LHCN-M2 (cell line): ENCODE results near the gene NFATC3. TPM values are rescaled to one million over a fixed set of nuclear protein-coding genes. Genes with fewer than 3 reads are reported as not detected.

ENCODE experiments used
- DNase-seq: peaks from one replicate; pipeline ENCODE4 v3.0.0-alpha.2; 2012; ENCODE audit warnings: low read depth
- total RNA-seq: library from RNA; depleted of rRNA; stranded (reverse); fragments of >200 nt; gene quantifications from 2 replicates; pipeline ENCODE4 v1.2.3, GENCODE V29; 2014

The NFATC3 gene
- total RNA-seq, 1 experiment from 2014 or later, result 26.5 TPM

- no peak for DNase-seq
Measured at GRCh38 chr16:68183046-68183445, 97.9 kb downstream of the NFATC3 start.

- no peak for DNase-seq
Measured at GRCh38 chr16:68186877-68187276, 101.7 kb downstream of the NFATC3 start.

GRCh38 chr16:68187505-68187904, 102.3 kb downstream of the NFATC3 start:
- DNase-seq, result no peak

- DNase-seq, result no peak
Measured at GRCh38 chr16:68188170-68188569, 103.0 kb downstream of the NFATC3 start.

- no peak for DNase-seq
Measured at GRCh38 chr16:68190081-68190480, 104.9 kb downstream of the NFATC3 start.

- DNase-seq, result peak; percentile 13
Measured at GRCh38 chr16:68190736-68191510, 105.8 kb downstream of the NFATC3 start.

GRCh38 chr16:68194251-68194650, 109.1 kb downstream of the NFATC3 start:
- DNase-seq, result no peak

- peak; percentile 36 for DNase-seq
Measured at GRCh38 chr16:68197250-68197649, 112.1 kb downstream of the NFATC3 start.

GRCh38 chr16:68200088-68200783, 115.1 kb downstream of the NFATC3 start:
- DNase-seq, result peak; percentile 26

- peak; percentile 51 for DNase-seq
Measured at GRCh38 chr16:68202091-68202519, 116.9 kb downstream of the NFATC3 start.

- no peak for DNase-seq
Measured at GRCh38 chr16:68206245-68206644, 121.1 kb downstream of the NFATC3 start.

GRCh38 chr16:68214726-68215125, 129.6 kb downstream of the NFATC3 start:
- DNase-seq, result no peak

GRCh38 chr16:68215302-68215701, 130.1 kb downstream of the NFATC3 start:
- no peak for DNase-seq

- no peak for DNase-seq
Measured at GRCh38 chr16:68216240-68216639, 131.1 kb downstream of the NFATC3 start.

- DNase-seq, result no peak
Measured at GRCh38 chr16:68217506-68217905, 132.3 kb downstream of the NFATC3 start.

GRCh38 chr16:68219725-68220351, 134.7 kb downstream of the NFATC3 start:
- DNase-seq, result no peak

GRCh38 chr16:68223072-68223471, 137.9 kb downstream of the NFATC3 start:
- DNase-seq, result no peak

- no peak for DNase-seq
Measured at GRCh38 chr16:68226116-68226515, 140.9 kb downstream of the NFATC3 start.

- DNase-seq, result peak; percentile 37
Measured at GRCh38 chr16:68227183-68227793, 142.1 kb downstream of the NFATC3 start.

- peak; percentile 88 for DNase-seq
Measured at GRCh38 chr16:68227850-68228553, 142.8 kb downstream of the NFATC3 start.

GRCh38 chr16:68228652-68229051, 143.5 kb downstream of the NFATC3 start:
- DNase-seq, result no peak
